Skin epidermis (tissue), 12 donors: ENCODE measurements around the gene BGLAP.

Experiments used
- H3K27ac ChIP-seq, 21 experiments: fragments of 200-600 bp; sonication (generic) in 11 of 21; one replicate each; pipeline ENCODE4 v1.5.0; 2020; ENCODE audit warnings: mild to moderate bottlenecking in 3 of 21, inconsistent platforms in 2 of 21, moderate library complexity in 2 of 21
- H3K4me3 ChIP-seq, 7 experiments: fragments of 200-600 bp; sonication (generic) in 2 of 7; one replicate each; pipeline ENCODE4 v1.5.0; 2020; ENCODE audit warnings: inconsistent platforms in 2 of 7, mild to moderate bottlenecking in 2 of 7, moderate library complexity in 1 of 7

BGLAP gene

DNA sequence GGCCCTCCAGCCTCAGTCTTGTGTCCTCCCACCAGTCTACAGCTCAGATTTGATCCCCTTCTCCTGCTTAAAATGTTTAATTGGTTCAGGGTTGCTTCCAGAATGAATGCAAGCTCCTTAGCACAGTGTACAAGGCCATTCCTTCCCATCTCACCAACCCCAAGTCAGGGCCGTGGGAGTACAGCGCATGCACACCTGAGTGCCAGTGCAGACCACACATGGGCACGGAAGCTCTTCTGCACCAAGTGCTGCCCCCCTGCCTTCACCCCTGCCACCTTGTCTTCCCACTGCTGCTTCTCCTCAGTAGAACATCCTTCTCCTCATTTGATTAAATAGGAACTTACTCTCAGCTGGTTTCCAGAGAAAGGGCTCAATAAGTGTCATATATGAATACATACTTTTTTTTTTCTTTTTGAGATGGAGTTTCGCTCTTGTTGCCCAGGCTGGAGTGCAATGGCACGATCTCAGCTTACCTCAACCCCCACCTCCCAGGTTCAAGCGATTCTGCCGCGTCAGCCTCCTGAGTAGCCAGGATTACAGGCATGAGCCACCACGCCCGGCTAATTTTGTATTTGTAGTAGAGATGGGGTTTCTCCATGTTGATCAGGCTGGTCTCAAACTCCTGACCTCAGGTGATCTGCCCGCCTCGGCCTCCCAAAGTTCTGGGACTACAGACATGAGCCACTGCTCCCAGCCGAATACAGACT lies 19.8 kb upstream of the BGLAP start:
- Histone ChIP-seq H3K27ac (peak overlapping the region in 5 of 21 experiments; percentile 2 to 66 (median 8)), H3K4me3 (no peak overlapping the region)

DNA sequence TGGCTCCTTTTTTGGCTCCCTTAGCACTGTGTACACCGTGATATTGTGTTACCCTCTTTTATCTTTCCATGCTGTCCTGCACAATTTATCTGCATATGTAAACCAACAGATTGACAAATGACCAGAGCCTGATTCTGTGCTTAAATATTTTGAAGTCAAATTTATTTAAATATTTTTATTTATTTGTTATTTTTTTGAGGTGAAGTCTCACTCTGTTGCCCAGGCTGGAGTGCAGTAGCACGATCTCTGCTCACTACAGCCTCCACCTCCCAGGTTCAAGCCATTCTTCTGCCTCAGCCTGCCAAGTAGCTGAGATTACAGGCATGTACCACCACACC lies 16.3 kb upstream of the BGLAP start:
- H3K4me3 ChIP-seq, result no peak overlapping the region
- peak overlapping the region in 6 of 21 experiments; percentile 5 to 76 (median 41) for H3K27ac ChIP-seq

DNA sequence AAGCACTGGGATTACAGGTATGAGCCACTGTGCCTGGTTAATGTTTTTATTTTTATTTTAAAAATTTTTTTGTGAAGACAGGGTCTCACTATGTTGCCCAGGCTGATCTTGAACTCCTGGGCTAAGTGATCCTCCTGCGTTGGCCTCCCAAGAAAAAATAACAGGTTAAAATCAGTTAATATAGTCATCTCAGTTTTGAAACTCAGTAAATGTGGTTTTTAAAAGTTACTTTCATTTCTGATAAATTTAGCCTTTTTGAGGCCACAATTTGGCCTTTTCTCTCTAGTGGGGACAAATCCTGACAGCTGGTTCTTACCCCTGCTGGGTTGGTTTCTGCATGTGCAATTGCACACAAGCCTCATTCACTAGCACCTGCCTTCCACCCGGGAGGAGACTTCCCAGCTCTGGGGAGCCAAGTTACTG lies 15.9 kb upstream of the BGLAP start:
- Histone ChIP-seq H3K4me3 (no peak overlapping the region), H3K27ac (peak overlapping the region in 6 of 21 experiments; percentile 5 to 76 (median 41))

DNA sequence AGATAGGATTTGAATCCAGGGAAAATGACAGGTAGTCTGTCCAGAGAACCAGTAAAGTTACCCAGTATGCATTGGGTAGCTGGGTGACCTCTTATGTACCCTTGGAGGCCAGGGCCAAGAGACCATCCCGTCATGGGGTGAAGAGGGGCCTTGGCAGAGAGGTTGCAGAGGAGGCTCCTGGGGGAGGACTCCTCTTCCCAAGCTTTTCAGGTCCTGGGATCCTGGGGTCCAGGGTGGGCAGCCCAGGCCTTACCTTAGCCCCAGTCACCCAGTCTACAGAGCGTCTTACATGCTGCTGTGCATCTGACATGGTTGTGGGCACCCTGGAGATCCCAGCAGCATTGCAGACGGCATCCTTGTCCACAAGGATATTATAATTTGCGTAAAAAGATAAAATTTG lies 15.2 kb upstream of the BGLAP start:
- Histone ChIP-seq H3K27ac (peak overlapping the region in 2 of 21 experiments; percentile 50 to 76), H3K4me3 (no peak overlapping the region)

DNA sequence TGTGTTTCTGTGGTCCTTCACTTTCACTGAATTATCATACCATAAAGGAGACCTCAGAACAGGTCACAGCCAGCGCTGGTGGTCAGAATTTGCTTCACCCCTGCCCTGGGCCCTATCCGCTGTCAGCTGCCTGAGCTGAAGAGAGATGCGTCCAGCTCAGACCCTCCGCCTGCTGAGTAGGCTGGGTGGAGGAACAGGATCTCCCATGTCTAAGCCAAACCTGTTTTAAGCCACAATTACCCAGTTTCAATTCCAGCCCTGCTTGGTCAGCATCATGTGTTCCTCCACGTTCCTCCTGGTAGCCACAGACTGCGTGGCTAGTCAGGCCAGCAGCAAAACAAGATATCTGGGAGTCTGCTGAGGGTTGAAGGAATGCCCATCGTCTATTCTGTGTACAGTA lies 13.5 kb upstream of the BGLAP start:
- Histone ChIP-seq H3K27ac (no peak overlapping the region), H3K4me3 (no peak overlapping the region)

DNA sequence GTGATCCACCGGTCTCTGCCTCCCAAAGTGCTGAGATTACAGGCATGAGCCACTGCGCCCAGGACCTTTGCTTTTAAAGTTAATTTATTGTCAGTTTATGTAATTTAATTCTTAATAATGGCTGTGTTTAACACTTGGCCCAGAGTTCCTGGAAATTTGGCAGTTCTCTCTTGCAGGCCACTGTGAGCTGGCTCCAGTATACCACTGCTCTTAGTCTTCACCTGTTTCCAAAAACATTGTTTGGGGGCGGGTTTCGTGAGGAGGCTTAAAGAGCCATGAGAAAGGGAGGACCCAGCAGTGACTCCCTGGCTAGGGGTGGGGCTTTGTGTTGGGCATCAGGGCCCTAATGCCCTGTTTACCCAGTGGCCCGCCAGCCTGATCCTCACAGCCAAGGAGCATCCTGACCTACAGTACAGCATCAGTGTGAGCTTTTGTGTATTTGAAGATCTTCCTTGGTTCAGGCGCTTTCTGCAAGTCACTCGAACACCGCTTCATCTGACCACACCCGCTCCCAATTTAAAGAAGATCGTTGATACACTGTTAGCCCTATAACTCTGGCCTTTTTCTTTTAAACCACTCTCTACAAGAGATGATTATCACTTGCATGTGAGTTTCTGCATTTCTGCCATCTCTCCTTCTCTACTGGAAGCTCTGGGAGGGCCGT lies 12.0 kb upstream of the BGLAP start:
- Histone ChIP-seq H3K27ac (no peak overlapping the region), H3K4me3 (no peak overlapping the region)

DNA sequence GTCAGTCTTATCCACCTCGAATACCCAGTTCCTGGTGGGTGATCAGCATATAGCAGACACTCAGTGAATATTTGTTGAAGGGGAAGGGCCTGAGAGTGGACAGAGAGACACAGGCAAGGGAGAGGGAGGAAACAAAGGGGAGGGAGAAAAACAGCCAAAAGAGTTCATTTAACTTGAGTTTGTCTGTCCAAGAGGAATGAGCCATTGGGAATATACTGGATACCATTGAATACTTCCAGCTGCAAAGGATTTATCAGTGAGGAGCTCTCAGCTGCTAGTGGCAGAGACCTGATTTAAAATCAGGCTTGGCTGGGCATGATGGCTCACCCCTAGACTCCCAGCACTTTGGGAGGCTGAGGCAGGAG lies 11.5 kb upstream of the BGLAP start:
- Histone ChIP-seq H3K4me3 (no peak overlapping the region), H3K27ac (no peak overlapping the region)

DNA sequence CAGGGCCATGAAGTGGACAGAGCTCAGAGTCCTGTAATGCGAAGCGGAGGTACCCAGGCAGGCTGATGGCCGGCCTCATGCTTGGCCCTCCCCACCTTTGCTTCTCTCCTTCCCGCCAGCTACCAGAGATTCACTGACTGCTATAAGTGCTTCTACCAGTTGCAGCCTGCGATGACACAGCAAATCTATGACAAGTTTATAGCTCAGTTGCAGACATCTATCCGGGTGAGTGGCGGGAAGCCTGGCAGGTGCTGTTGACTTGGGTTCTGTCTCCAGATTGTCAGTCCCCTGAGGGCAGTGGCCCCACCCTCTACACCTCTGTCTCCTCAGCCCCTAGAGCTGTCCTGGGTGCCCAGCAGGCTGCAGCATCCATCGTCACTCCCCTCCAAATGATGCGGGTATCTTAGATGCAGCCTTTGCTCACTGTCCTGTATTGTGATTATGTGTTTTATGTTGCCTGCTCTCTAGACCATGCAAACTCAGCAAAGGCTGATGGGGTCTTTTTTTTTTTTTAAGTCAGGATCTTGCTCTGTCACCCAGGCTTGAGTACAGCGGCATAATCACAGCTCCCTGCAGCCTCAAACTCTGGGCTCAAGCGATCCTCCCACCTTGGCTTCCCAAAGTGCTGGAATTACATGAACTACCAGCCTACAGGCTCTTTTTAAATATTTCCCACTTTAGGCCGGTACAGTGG lies 9.6 kb upstream of the BGLAP start:
- H3K4me3 ChIP-seq, result no peak overlapping the region
- no peak overlapping the region for H3K27ac ChIP-seq

DNA sequence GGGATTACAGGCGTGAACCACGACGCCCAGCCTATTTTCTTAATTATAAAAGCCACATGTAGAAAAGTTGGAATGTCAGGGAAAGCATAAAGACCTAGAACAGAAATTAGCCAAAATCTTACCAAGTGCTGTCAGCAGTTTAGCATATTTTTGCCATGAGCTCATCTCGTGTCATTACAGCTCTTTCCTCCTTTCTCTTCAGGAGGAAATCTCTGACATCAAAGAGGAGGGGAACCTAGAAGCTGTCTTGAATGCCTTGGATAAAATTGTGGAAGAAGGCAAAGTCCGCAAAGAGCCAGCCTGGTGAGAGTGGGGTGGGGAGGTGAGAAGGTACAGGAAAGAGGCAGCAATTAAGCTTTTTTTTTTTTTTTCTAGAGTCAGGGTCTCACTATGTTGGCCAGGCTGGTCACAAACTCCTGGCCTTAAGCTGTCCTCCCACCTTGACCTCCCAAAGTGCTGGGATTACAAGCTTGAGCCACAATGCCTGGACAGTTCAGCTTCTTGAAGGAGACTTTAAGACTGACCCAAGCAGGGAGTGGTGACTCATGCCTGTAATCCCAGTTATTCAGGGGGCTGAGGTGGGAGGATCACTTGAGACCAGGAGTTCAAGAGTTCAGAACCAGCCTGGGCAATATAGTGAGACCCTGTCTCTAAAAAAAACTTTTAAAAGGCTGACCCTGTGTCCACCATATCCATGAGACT lies 8.4 kb upstream of the BGLAP start:
- peak overlapping the region in 1 of 21 experiments; percentile 45 for H3K27ac ChIP-seq

DNA sequence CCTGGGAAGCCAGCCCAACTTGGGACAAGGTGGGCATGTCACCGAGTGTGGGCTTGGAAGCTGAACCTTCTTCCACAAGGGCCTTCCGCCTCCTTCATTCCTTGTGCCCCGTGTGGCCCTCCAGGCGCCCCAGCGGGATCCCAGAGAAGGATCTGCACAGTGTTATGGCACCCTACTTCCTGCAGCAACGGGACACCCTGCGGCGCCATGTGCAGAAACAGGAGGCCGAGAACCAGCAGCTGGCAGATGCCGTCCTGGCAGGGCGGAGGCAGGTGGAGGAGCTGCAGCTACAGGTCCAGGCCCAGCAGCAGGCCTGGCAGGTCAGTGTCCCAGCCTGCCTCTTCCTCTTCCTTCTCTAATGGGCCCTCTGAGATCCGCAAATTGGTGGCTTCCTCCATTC lies 5.8 kb upstream of the BGLAP start:
- Histone ChIP-seq H3K27ac (peak overlapping the region in 2 of 21 experiments; percentile 30 to 32), H3K4me3 (no peak overlapping the region)

More for the DNA sequence above, 8.4 kb upstream of the BGLAP start:
- H3K4me3 ChIP-seq, result no peak overlapping the region

DNA sequence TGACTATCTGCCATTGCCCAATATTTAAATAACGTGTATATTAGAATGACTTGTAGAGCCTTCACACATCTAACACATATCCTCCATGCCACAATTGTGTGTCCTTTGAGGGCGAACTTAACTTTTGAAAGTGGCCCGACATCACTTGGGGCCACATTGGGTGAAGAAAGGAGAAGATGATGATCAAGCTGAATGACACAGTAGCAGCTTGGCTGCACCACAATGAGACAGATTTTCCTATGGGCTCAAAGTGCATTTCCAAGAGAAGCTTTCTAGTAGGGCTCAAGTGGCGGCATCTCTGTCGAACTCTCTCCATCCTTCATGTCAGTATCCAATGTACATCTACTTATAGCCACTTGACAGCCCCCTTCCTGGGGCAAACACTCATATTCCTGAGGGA lies 3.7 kb upstream of the BGLAP start:
- Histone ChIP-seq H3K27ac (no peak overlapping the region), H3K4me3 (no peak overlapping the region)

DNA sequence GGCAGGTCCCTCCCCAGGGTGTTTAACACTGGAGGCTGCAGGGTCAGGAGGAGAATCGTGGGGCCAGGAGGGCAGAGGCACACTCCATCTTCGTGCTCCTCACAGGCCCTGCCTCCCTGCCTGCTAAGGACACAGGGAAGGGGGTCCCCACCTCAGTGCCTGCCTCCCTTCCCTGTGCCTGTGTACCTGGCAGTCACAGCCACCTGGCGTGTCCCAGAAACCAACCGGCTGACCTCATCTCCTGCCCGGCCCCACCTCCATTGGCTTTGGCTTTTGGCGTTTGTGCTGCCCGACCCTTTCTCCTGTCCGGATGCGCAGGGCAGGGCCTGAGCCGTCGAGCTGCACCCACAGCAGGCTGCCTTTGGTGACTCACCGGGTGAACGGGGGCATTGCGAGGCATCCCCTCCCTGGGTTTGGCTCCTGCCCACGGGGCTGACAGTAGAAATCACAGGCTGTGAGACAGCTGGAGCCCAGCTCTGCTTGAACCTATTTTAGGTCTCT lies 623 bp upstream of the BGLAP start:
- no peak overlapping the region for H3K4me3 ChIP-seq
- H3K27ac ChIP-seq, result peak overlapping the region in 1 of 21 experiments; percentile 11

DNA sequence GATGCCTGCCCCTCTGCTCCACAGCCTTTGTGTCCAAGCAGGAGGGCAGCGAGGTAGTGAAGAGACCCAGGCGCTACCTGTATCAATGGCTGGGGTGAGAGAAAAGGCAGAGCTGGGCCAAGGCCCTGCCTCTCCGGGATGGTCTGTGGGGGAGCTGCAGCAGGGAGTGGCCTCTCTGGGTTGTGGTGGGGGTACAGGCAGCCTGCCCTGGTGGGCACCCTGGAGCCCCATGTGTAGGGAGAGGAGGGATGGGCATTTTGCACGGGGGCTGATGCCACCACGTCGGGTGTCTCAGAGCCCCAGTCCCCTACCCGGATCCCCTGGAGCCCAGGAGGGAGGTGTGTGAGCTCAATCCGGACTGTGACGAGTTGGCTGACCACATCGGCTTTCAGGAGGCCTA lies 754 bp downstream of the BGLAP start:
- no peak overlapping the region for H3K27ac ChIP-seq
- H3K4me3 ChIP-seq, result no peak overlapping the region

DNA sequence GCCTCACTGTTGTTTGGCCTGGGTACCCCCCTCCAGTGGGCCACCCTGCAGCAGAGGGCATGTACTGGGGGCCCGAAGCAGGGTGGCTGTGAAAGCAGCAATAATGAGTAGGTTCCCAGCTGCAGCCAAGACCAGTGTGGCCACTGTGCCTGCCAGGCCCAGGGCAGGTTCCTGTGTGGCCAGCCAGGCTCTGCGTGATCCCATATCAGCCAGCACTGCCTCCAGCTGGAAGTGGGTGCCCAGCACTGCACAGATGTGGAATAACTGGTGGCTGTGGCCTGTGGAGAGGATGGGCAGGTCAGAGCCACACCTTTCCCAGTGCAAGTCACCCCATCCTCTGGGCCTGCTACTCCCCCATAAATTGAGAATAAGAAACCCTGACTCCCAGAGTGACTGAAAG lies 2.1 kb downstream of the BGLAP start:
- Histone ChIP-seq H3K27ac (no peak overlapping the region), H3K4me3 (no peak overlapping the region)

DNA sequence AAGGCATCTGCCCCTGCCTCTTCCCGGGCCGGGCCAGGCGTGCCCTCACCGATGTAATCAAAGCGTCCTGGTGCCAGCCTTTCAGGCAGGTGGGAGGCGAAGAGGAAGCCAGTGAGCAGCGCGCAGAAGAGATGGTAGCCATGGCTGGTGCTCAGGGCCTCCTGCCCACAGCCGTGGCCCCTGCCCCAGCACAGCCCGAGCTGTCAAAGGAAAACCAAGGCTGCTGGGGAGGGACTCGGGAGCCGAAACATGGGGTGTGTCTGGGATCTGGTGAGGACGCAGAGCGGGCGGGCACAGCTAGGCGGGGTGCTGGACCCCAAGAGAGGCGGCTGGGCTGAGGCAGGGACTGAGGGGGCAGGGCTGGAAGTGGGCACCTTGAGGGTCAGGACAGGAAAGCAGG lies 2.7 kb downstream of the BGLAP start:
- Histone ChIP-seq H3K4me3 (no peak overlapping the region), H3K27ac (peak overlapping the region in 1 of 21 experiments; percentile 41)

DNA sequence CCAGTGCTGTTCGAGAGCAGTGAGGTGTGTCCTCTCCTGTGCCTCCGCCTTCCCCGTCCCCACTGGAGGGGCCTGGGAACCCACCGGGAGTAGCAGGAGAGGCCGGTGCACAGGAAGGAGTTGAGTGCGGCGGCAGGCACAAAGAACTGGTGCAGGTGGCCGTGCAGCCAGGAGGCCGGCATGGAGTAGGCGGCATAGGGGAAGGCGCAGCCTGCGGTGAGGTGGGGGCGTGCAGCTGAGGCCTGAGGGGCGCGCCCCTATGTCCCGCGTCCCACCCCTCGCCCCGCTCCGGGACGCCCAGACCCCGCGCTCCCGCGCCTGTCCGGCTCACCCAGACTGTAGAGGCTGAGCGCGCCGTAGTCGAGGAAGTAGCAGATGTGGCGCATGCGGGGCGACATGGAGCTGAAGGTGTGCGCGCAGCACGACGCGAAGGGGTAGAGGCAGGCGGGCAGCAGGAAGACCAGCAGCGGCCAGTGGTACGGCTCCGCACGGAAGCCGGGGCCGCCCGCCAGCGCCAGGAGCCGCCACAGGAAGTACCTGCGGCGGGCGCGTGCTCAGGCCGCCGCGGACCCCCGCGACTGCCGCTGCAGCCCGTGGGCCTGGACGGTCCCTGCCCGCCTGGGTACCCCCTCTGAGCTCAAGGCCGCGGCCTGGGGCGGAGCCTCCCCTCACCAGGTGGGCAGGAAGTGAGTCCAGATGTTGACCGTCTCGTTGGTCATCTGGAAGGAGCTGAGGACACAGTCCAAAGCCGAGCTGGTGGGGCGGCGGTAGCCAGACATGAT lies 3.7 kb downstream of the BGLAP start:
- H3K27ac ChIP-seq, result peak overlapping the region in 6 of 21 experiments; percentile 5 to 70 (median 35)
- peak overlapping the region; percentile 4 to 26 (median 21) for H3K4me3 ChIP-seq

DNA sequence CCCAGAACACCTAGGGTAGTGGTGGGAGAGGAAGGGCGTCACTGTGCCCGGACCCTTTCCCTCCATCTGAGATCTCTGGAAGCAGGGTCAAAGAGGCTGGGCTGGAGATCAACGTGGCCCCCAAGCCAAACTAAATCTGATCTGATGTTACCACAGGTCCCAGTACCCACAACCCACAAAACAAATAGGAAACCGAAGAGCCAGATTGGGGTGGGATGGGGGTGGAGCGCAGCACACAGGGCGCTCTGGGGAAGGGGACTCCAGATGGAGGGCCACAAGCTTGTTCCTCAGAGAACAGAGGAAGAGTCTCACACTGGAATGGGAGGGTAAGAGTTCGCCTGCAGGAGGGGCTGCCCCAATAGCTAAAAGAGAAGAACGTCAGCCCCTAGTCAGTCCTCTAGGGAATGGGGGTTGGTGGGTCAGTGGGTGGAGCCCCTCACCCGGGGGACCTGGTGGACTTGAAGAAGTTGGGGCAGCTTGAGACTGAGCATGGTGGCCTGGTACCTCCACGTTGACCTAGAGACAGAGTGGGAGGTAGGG lies 4.3 kb downstream of the BGLAP start:
- H3K27ac ChIP-seq, result peak overlapping the region in 2 of 21 experiments; percentile 20 to 70
- H3K4me3 ChIP-seq, result peak overlapping the region in 4 of 7 experiments; percentile 4 to 26 (median 22)

DNA sequence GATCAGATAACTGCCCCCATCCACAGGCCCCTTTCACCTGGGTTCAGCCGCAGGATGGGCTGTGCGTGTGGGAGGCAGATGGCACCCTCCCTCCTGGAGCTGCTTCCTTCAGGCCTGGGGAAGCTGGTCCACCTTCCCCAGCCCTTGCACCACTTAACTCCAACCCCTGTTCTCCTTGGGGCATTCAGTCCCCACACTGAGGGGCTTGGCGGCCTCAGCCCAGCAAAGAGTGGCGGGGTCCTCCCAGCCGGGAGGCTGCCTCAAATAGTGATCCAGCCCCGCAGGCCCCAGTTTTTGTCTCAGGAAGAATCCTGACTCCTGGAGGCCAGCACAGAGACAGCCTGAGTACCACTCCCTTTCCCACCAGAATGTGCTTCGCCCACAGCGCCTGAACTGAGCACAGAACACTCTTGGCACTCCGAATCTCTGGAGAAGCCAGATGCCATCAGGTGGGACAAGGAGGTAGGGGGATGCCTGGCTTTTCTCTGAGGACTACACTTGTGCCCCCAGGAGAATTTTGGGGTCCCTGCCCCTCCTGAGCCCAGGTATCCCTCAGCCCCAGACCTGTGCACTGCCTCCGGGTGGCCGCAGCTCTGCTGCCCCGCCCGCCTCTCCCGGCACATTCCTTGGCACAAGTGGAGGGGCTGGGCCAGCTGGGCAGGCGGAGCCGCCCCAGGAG lies 4.9 kb downstream of the BGLAP start:
- H3K27ac ChIP-seq, result peak overlapping the region in 1 of 21 experiments; percentile 37

More for the DNA sequence above, 4.9 kb downstream of the BGLAP start:
- no peak overlapping the region for H3K4me3 ChIP-seq
